A172 (cell line): ENCODE results near the gene GFI1. TPM values are rescaled to one million over a fixed set of nuclear protein-coding genes. Genes with fewer than 3 reads are reported as not detected.

Experiments
- total RNA-seq: library from RNA; depleted of rRNA; stranded (reverse); fragments of >200 nt; shearing (Covaris generic); gene quantifications from 2 replicates; pipeline ENCODE4 v1.2.3, GENCODE V29; 2014; rRNA removed

GFI1 gene
- total RNA-seq, 1 experiment from 2014 or later, result 0.60 TPM

Other genes with a start within 250 kb of the GFI1 start
- 11.0 and 11.9 TPM in 2 replicates for gene GLMN, start 187.9 kb downstream of the GFI1 start, total RNA-seq
- 17.5 and 19.1 TPM in 2 replicates for gene RPAP2, start 187.9 kb downstream of the GFI1 start, total RNA-seq